SK-N-SH treated with all-trans-retinoic acid at 6 μM for 48 hours (cell line): ENCODE measurements around the gene SEC23IP.

Source experiments
- ATAC-seq: fragments of 200-7000 bp; cut with Tn5 transposase; 3 replicates; pipeline ENCODE4 v1.9.1; 2020; ENCODE audit warnings: mild to moderate bottlenecking, moderate library complexity
- ARNTL ChIP-seq: fragments of 450-650 bp; formaldehyde crosslinking; IDR thresholded peaks from 2 replicates; pipeline ENCODE4 v1.5.0; 2020; ENCODE audit warnings: low read depth, mild to moderate bottlenecking, moderate library complexity, borderline replicate concordance
- BACH2 ChIP-seq: fragments of 250-450 bp; sonication (Bioruptor Pico); IDR thresholded peaks from 2 replicates; pipeline ENCODE4 v1.9.0; 2021; ENCODE audit warnings: mild to moderate bottlenecking, borderline replicate concordance
- CREB5 ChIP-seq: fragments of 250-450 bp; sonication (Bioruptor Pico); IDR thresholded peaks from 2 replicates; pipeline ENCODE4 v1.5.1; 2020; ENCODE audit warnings: low read depth, mild to moderate bottlenecking, moderate library complexity
- CSDC2 ChIP-seq: fragments of 250-450 bp; sonication (Bioruptor Pico); IDR thresholded peaks from 2 replicates; pipeline ENCODE4 v1.5.0; 2020; ENCODE audit warnings: mild to moderate bottlenecking, moderate library complexity
- CSRNP3 ChIP-seq: fragments of 250-450 bp; sonication (Bioruptor Pico); IDR thresholded peaks from 2 replicates; pipeline ENCODE4 v1.5.1; 2021; ENCODE audit warnings: mild to moderate bottlenecking, moderate library complexity
- OSR1 ChIP-seq: fragments of 250-450 bp; sonication (Bioruptor Pico); IDR thresholded peaks from 2 replicates; pipeline ENCODE4 v1.8.0; 2022; ENCODE audit warnings: moderate library complexity, mild to moderate bottlenecking, inconsistent platforms
- PATZ1 ChIP-seq: fragments of 250-450 bp; sonication (Bioruptor Pico); IDR thresholded peaks from 2 replicates; pipeline ENCODE4 v1.8.0; 2020; ENCODE audit warnings: mild to moderate bottlenecking, moderate library complexity, borderline replicate concordance
- POU6F1 ChIP-seq: fragments of 250-450 bp; sonication (Bioruptor Pico); IDR thresholded peaks from 2 replicates; pipeline ENCODE4 v1.8.0; 2021; ENCODE audit warnings: low read depth, mild to moderate bottlenecking, moderate library complexity, borderline replicate concordance
- PPARA ChIP-seq: fragments of 250-450 bp; sonication (Bioruptor Pico); IDR thresholded peaks from 2 replicates; pipeline ENCODE4 v1.5.0; 2020; ENCODE audit warnings: mild to moderate bottlenecking, borderline replicate concordance
- RARB ChIP-seq: fragments of 250-450 bp; sonication (Bioruptor Pico); IDR thresholded peaks from 2 replicates; pipeline ENCODE4 v1.8.0; 2021; ENCODE audit warnings: mild to moderate bottlenecking, moderate library complexity
- TSHZ2 ChIP-seq: fragments of 250-450 bp; sonication (Bioruptor Pico); IDR thresholded peaks from 2 replicates; pipeline ENCODE4 v1.5.0; 2020; ENCODE audit warnings: mild to moderate bottlenecking, moderate library complexity
- ZC3H10 ChIP-seq: fragments of 250-450 bp; sonication (Bioruptor Pico); IDR thresholded peaks from 2 replicates; pipeline ENCODE4 v1.5.1; 2021; ENCODE audit warnings: mild to moderate bottlenecking, moderate library complexity
- ZFP3 ChIP-seq: fragments of 250-450 bp; sonication (Bioruptor Pico); IDR thresholded peaks from 2 replicates; pipeline ENCODE4 v1.5.0; 2020; ENCODE audit warnings: mild to moderate bottlenecking, moderate library complexity
- ZFP30 ChIP-seq: fragments of 450-650 bp; formaldehyde crosslinking; IDR thresholded peaks from 2 replicates; pipeline ENCODE4 v1.5.0; 2022; ENCODE audit warnings: mild to moderate bottlenecking, moderate library complexity
- ZNF565 ChIP-seq: fragments of 450-650 bp; formaldehyde crosslinking; conservative IDR thresholded peaks from 2 replicates; pipeline ENCODE4 v1.5.0; 2020; ENCODE audit warnings: low read depth, mild to moderate bottlenecking, moderate library complexity
- ZNF70 ChIP-seq: fragments of 450-650 bp; formaldehyde crosslinking; IDR thresholded peaks from 2 replicates; pipeline ENCODE4 v1.5.0; 2020; ENCODE audit warnings: mild to moderate bottlenecking, moderate library complexity

Gene SEC23IP

GRCh38 chr10:119849031-119849789, 43.3 kb upstream of the SEC23IP start:
- peak; percentile 90 for ATAC-seq
- no peak for TF ChIP-seq PATZ1 (CRISPR knock-in tag)
- no peak for TF ChIP-seq CSDC2 (CRISPR knock-in tag)
- TF ChIP-seq POU6F1 (CRISPR knock-in tag) = no peak
- TF ChIP-seq TSHZ2 = no peak
- no peak for TF ChIP-seq CREB5 (CRISPR knock-in tag)
- TF ChIP-seq PPARA = no peak
- no peak for TF ChIP-seq ZC3H10 (CRISPR knock-in tag)
- TF ChIP-seq ZNF70 (CRISPR knock-in tag) = no peak
- TF ChIP-seq BACH2 (CRISPR knock-in tag) = no peak

- TF ChIP-seq BACH2 (CRISPR knock-in tag) (no peak), ZFP3 (CRISPR knock-in tag) (no peak), ZNF565 (CRISPR knock-in tag) (no peak), CSRNP3 (CRISPR knock-in tag) (no peak), PATZ1 (CRISPR knock-in tag) (no peak), ZC3H10 (CRISPR knock-in tag) (no peak), OSR1 (CRISPR knock-in tag) (no peak), ZFP30 (CRISPR knock-in tag) (no peak), RARB (CRISPR knock-in tag) (no peak)
- peak; percentile 58 for ATAC-seq
Measured at GRCh38 chr10:119849944-119850343, 42.6 kb upstream of the SEC23IP start.

- ATAC-seq = no peak
- TF ChIP-seq ARNTL (CRISPR knock-in tag) = no peak
Measured at GRCh38 chr10:119852277-119852676, 40.3 kb upstream of the SEC23IP start.
